ENCODE measurements around the gene PRKAR1B.

DNA sequence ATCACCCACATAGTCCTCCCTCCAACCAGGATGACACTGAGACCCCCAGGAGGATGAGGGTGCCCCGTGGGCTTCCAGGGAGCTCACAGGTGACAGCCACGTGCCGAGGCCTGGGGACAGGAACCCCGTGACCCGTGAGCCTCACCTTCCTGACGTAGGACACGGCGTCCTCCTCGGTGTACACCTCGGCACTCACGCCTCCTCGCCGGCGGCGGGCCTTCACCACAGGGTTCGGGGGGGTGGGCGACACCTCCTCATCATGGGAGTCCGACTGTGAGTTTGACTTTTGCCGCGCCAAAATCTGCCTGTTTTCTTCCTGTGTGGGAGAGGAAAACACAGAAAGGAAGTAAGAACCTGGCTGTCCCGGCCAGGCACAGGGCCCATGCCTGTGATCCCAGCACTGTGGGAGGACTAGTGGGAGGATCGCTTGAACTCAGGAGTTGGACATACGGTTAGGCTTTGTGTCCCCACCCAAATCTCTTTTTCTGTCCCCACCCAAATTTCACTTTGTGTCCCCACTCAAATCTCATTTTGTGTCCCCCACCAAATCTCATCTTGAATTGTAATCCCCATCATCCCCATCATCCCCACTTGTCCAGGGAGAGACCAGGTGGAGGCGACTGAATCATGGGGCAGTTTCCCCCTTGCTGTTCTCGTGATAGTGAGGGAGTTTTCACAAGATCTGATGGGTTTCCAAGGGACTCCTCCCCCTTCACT is 46.5 kb downstream of the PRKAR1B start:
- TF ChIP-seq, protein P1, sequence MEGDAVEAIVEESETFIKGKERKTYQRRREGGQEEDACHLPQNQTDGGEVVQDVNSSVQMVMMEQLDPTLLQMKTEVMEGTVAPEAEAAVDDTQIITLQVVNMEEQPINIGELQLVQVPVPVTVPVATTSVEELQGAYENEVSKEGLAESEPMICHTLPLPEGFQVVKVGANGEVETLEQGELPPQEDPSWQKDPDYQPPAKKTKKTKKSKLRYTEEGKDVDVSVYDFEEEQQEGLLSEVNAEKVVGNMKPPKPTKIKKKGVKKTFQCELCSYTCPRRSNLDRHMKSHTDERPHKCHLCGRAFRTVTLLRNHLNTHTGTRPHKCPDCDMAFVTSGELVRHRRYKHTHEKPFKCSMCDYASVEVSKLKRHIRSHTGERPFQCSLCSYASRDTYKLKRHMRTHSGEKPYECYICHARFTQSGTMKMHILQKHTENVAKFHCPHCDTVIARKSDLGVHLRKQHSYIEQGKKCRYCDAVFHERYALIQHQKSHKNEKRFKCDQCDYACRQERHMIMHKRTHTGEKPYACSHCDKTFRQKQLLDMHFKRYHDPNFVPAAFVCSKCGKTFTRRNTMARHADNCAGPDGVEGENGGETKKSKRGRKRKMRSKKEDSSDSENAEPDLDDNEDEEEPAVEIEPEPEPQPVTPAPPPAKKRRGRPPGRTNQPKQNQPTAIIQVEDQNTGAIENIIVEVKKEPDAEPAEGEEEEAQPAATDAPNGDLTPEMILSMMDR (conservative IDR thresholded peaks at IDR 0.05 in 1 of 2, IDR thresholded peaks at IDR 0.05 in 1 of 2; ENCODE audit: extremely low read depth in 1 of 2, insufficient read depth in 1 of 2, low read depth in 1 of 2, low read length in 2 of 2) = no peak
- TF ChIP-seq EZH2 (IDR thresholded peaks at IDR 0.05; ENCODE audit: borderline replicate concordance, low read length) = no peak

Data from mammary epithelial cell (primary cell).